H1 (cell line): ENCODE data around the gene CTBP2. TPM values are rescaled to one million over a fixed set of nuclear protein-coding genes. Genes with fewer than 3 reads are reported as not detected.

Source experiments
- CTCF ChIA-PET: fragments of 300-600 bp; sonication (Branson Sonifier 250); formaldehyde crosslinking; loops from one replicate; lab custom pipeline; 2021; ENCODE audit not compliant: partially characterized antibody; lab: Charles Lee
- POLR2A ChIA-PET: fragments of 300-600 bp; sonication (Branson Sonifier 250); formaldehyde crosslinking; loops from one replicate; lab custom pipeline; 2021; ENCODE audit warnings: inconsistent platforms; ENCODE audit not compliant: partially characterized antibody; lab: Charles Lee
- DNase-seq, 2 experiments: peaks; one replicate each; pipeline versions ENCODE4 v3.0.0 to v3.0.0-alpha.2; 2010 to 2022; ENCODE audit warnings: low spot score in 2 of 2, low read depth in 1 of 2, mixed read lengths in 1 of 2
- FAIRE-seq: peaks from 2 replicates; lab custom pipeline; 2011; peaks lifted over from hg19 to GRCh38; lab: Jason Lieb, UNC
- H2AFZ ChIP-seq: 2 replicates; pipeline ENCODE4 v1.8.1; 2012; ENCODE audit warnings: low read length, inconsistent platforms
- H2AK5ac ChIP-seq: 2 replicates; pipeline ENCODE4 v1.6.1; 2013; ENCODE audit warnings: low read depth, low read length
- H2BK120ac ChIP-seq: replicated peaks from 2 replicates; pipeline ENCODE3; 2013; ENCODE audit warnings: low read depth, low read length, inconsistent platforms
- H2BK12ac ChIP-seq: 2 replicates; pipeline ENCODE4 v1.6.1; 2013; ENCODE audit warnings: low read depth, low read length
- H2BK15ac ChIP-seq: 2 replicates; pipeline ENCODE4 v1.6.1; 2013; ENCODE audit warnings: low read length
- H2BK20ac ChIP-seq: 2 replicates; pipeline ENCODE4 v1.6.1; 2013; ENCODE audit warnings: low read length
- H2BK5ac ChIP-seq: 2 replicates; pipeline ENCODE4 v1.6.1; 2013; ENCODE audit warnings: low read depth, low read length
- H3K14ac ChIP-seq: 2 replicates; pipeline ENCODE4 v1.6.1; 2013; ENCODE audit warnings: inconsistent platforms; ENCODE audit not compliant: insufficient read length
- H3K18ac ChIP-seq: 2 replicates; pipeline ENCODE4 v1.6.1; 2013; ENCODE audit warnings: low read length; ENCODE audit errors: extremely low read depth
- H3K23ac ChIP-seq: 2 replicates; pipeline ENCODE4 v1.6.1; 2013; ENCODE audit warnings: inconsistent platforms; ENCODE audit not compliant: insufficient read length
- H3K23me2 ChIP-seq: 2 replicates; pipeline ENCODE4 v1.6.1; 2013; ENCODE audit warnings: low read depth, low read length
- H3K27ac ChIP-seq: 2 replicates; pipeline ENCODE4 v1.6.1; 2011; ENCODE audit warnings: low read depth, low read length, inconsistent platforms
- H3K27me3 ChIP-seq, 4 experiments: replicated peaks in 1 of 4; 1 replicate in 1 of 4; 2 replicates in 3 of 4; pipeline versions ENCODE4 v1.6.1 to v1.8.1; 2011 to 2013; ENCODE audit warnings: low read length in 3 of 4, mild to moderate bottlenecking in 3 of 4, inconsistent platforms in 2 of 4, mixed read lengths in 2 of 4, moderate library complexity in 1 of 4; ENCODE audit not compliant: control insufficient read depth in 3 of 4, insufficient read depth in 3 of 4; ENCODE audit errors: extremely low read depth in 1 of 4
- H3K36me3 ChIP-seq, 4 experiments: 2 replicates each; pipeline versions ENCODE4 v1.6.1 to v1.8.1; 2011 to 2013; ENCODE audit warnings: mild to moderate bottlenecking in 4 of 4, low read length in 3 of 4, moderate library complexity in 2 of 4, control low read depth in 1 of 4, inconsistent platforms in 1 of 4; ENCODE audit not compliant: insufficient read depth in 4 of 4, control insufficient read depth in 2 of 4
- H3K4ac ChIP-seq: replicated peaks from 2 replicates; pipeline ENCODE3; 2013; ENCODE audit warnings: low read length, low read depth, mixed read lengths, inconsistent platforms; ENCODE audit not compliant: insufficient read length
- H3K4me1 ChIP-seq, 4 experiments: replicated peaks in 1 of 4; 1 replicate in 1 of 4; 2 replicates in 3 of 4; pipeline versions ENCODE4 v1.6.1 to v1.8.1; 2011 to 2013; ENCODE audit warnings: low read length in 3 of 4, inconsistent platforms in 2 of 4, mixed read lengths in 1 of 4; ENCODE audit not compliant: insufficient read depth in 4 of 4, control insufficient read depth in 3 of 4
- H3K4me2 ChIP-seq, 2 experiments: 2 replicates each; pipeline versions ENCODE4 v1.6.1 to v1.8.1; 2011 to 2013; ENCODE audit warnings: low read depth in 2 of 2, low read length in 2 of 2, control low read depth in 1 of 2, inconsistent platforms in 1 of 2, mild to moderate bottlenecking in 1 of 2; ENCODE audit not compliant: insufficient read depth in 1 of 2
- H3K4me3 ChIP-seq, 4 experiments: fragments of 200-600, 300-600 bp in 1 of 4; sonication (generic), shearing (Covaris generic), sonication (Bioruptor Twin) in 1 of 4; 2 replicates each; pipeline versions ENCODE4 v1.5.1 to v1.8.1; 2011 to 2016; ENCODE audit warnings: low read length in 4 of 4, low read depth in 3 of 4, control low read depth in 2 of 4, inconsistent platforms in 2 of 4, mild to moderate bottlenecking in 2 of 4, mixed read lengths in 1 of 4, moderate library complexity in 1 of 4; ENCODE audit not compliant: insufficient read depth in 2 of 4; ENCODE audit errors: extremely low read depth in 1 of 4
- H3K56ac ChIP-seq: replicated peaks from 2 replicates; pipeline ENCODE3; 2013; ENCODE audit warnings: low read depth, mild to moderate bottlenecking, mixed read lengths, low read length, inconsistent platforms; ENCODE audit not compliant: insufficient read length
- H3K79me1 ChIP-seq: 2 replicates; pipeline ENCODE4 v1.6.1; 2013; ENCODE audit warnings: low read depth, low read length, control low read depth
- H3K79me2 ChIP-seq, 2 experiments: 2 replicates each; pipeline versions ENCODE4 v1.6.1 to v1.8.1; 2012 to 2013; ENCODE audit warnings: low read length in 2 of 2, mild to moderate bottlenecking in 2 of 2, inconsistent platforms in 1 of 2; ENCODE audit not compliant: insufficient read depth in 2 of 2, control insufficient read depth in 1 of 2
- H3K9ac ChIP-seq, 4 experiments: replicated peaks in 1 of 4; 1 replicate in 1 of 4; 2 replicates in 3 of 4; pipeline versions ENCODE4 v1.6.1 to v1.8.1; 2011 to 2013; ENCODE audit warnings: low read depth in 3 of 4, low read length in 3 of 4, control low read depth in 2 of 4, mild to moderate bottlenecking in 2 of 4, moderate library complexity in 2 of 4, inconsistent platforms in 1 of 4; ENCODE audit errors: extremely low read depth in 1 of 4
- H3K9me3 ChIP-seq, 2 experiments: 2 replicates each; pipeline versions ENCODE4 v1.6.1 to v1.8.1; 2012 to 2013; ENCODE audit warnings: mild to moderate bottlenecking in 2 of 2, moderate library complexity in 2 of 2, control low read depth in 1 of 2, inconsistent platforms in 1 of 2, low read depth in 1 of 2, low read length in 1 of 2, mixed read lengths in 1 of 2; ENCODE audit not compliant: insufficient read depth in 2 of 2
- H4K20me1 ChIP-seq, 2 experiments: replicated peaks in 1 of 2; 2 replicates each; pipeline versions ENCODE3 to v1.8.1; 2011 to 2013; ENCODE audit warnings: inconsistent platforms in 2 of 2, low read length in 2 of 2, mild to moderate bottlenecking in 1 of 2; ENCODE audit not compliant: insufficient read depth in 2 of 2, control insufficient read depth in 1 of 2
- H4K5ac ChIP-seq: 2 replicates; pipeline ENCODE4 v1.6.1; 2013; ENCODE audit warnings: low read length, low read depth, mixed read lengths, inconsistent platforms; ENCODE audit not compliant: insufficient read length
- H4K8ac ChIP-seq: 2 replicates; pipeline ENCODE4 v1.8.0; 2013; ENCODE audit warnings: mild to moderate bottlenecking, moderate library complexity, low read length, inconsistent platforms; ENCODE audit not compliant: insufficient read depth; ENCODE audit errors: extremely low read depth
- H4K91ac ChIP-seq: replicated peaks from 2 replicates; pipeline ENCODE3; 2013; ENCODE audit warnings: low read length, mixed read lengths, inconsistent platforms; ENCODE audit not compliant: insufficient read length
- ASH2L ChIP-seq: fragments of 200-600, 300-600 bp; sonication (generic); IDR thresholded peaks from one replicate; pipeline ENCODE4 v1.7.1; 2017; ENCODE audit warnings: low read length
- ATF2 ChIP-seq: IDR thresholded peaks from 2 replicates; pipeline ENCODE4 v1.6.1; 2012; ENCODE audit warnings: low read length, inconsistent platforms
- BRCA1 ChIP-seq: IDR thresholded peaks from 2 replicates; pipeline ENCODE4 v1.6.1; 2012; ENCODE audit warnings: low read depth, low read length, improper control_type of control experiment
- GABPA ChIP-seq: IDR thresholded peaks from 2 replicates; pipeline ENCODE4 v1.6.1; 2011; ENCODE audit warnings: mild to moderate bottlenecking, low read length, moderate library complexity, borderline replicate concordance; ENCODE audit not compliant: insufficient read depth
- HDAC2 ChIP-seq, 2 experiments: fragments of 300-600 bp in 1 of 2; sonication (generic) in 1 of 2; IDR thresholded peaks; 2 replicates each; pipeline ENCODE4 v1.6.1; 2011 to 2012; ENCODE audit warnings: low read depth in 2 of 2, low read length in 2 of 2, mild to moderate bottlenecking in 2 of 2, moderate library complexity in 2 of 2, borderline replicate concordance in 1 of 2, inconsistent platforms in 1 of 2
- HDAC6 ChIP-seq: IDR thresholded peaks from one replicate; pipeline ENCODE4 v1.7.1; 2012; ENCODE audit warnings: low read depth, mild to moderate bottlenecking, inconsistent platforms, low read length, moderate library complexity
- KDM1A ChIP-seq: fragments of 200-600, 300-600 bp; sonication (generic); IDR thresholded peaks from 2 replicates; pipeline ENCODE4 v1.7.1; 2016; ENCODE audit warnings: mild to moderate bottlenecking, low read length, borderline replicate concordance
- MAFK ChIP-seq: IDR thresholded peaks from 2 replicates; pipeline ENCODE4 v1.6.1; 2012; ENCODE audit warnings: low read depth, mild to moderate bottlenecking, improper control_type of control experiment, low read length
- POLR2A ChIP-seq, 2 experiments: IDR thresholded peaks; 1 replicate in 1 of 2; 2 replicates in 1 of 2; pipeline ENCODE4 v1.6.1; 2011; ENCODE audit warnings: low read depth in 2 of 2, low read length in 2 of 2, mild to moderate bottlenecking in 2 of 2; ENCODE audit errors: control extremely low read depth in 1 of 2
- RFX5 ChIP-seq: IDR thresholded peaks from 2 replicates; pipeline ENCODE4 v1.6.1; 2011; ENCODE audit warnings: low read depth, low read length, improper control_type of control experiment, borderline replicate concordance
- SP1 ChIP-seq: IDR thresholded peaks from 2 replicates; pipeline ENCODE4 v1.6.1; 2011; ENCODE audit warnings: low read depth, low read length
- SP4 ChIP-seq: IDR thresholded peaks from 2 replicates; pipeline ENCODE4 v1.6.1; 2012; ENCODE audit warnings: low read length, inconsistent platforms
- TAF7 ChIP-seq: optimal IDR thresholded peaks from 2 replicates; pipeline ENCODE3; 2011; ENCODE audit warnings: low read depth, mild to moderate bottlenecking, inconsistent platforms, low read length, moderate library complexity, borderline replicate concordance
- WGBS, 2 experiments: shearing (Covaris generic) in 1 of 2; methylation state at CpG; one replicate each; pipeline versions ENCODE4 v1.1.6 to v1.1.7; 2013 to 2015; ENCODE audit warnings: low lambda C conversion rate in 2 of 2, mixed read lengths in 2 of 2, inconsistent platforms in 1 of 2, low coverage in 1 of 2, missing lambda C conversion rate in 1 of 2; ENCODE audit not compliant: insufficient replicate concordance in 2 of 2, insufficient coverage in 1 of 2, insufficient read length in 1 of 2; ENCODE audit errors: extremely low coverage in 1 of 2, missing lambda C conversion rate in 1 of 2; 5-methylcytosine and 5-hydroxymethylcytosine counted together
- polyA plus RNA-seq, 7 experiments: library from polyadenylated mRNA; depleted of rRNA in 3 of 7; stranded (reverse) in 5 of 7; unstranded in 2 of 7; fragments of >200 nt in 5 of 7; fragments of 200-250 nt in 2 of 7; gene quantifications; 1 replicate in 5 of 7; 2 replicates in 1 of 7; 4 replicates in 1 of 7; pipeline versions ENCODE4 v1.2.1 to v1.2.3, GENCODE V29; 2011 to 2013; ENCODE audit warnings: missing spikeins in 2 of 7, mixed read lengths in 2 of 7
- total RNA-seq: library from RNA; stranded (reverse); fragmentation: NEBNext Ultra II Directional; extraction: Animal tissue kit (Norgen Biotek cat#: 25700); gene quantifications from 2 replicates; pipeline ENCODE4 v1.2.1, GENCODE V29; 2021

The CTBP2 gene
- total and polyA plus RNA-seq, 2 of the 8 experiments (the other 6 are each of a cell fraction or from before 2014, with no cell fraction given), result 208 to 221 TPM

- Histone ChIP-seq H3K9ac (no peak overlapping the region), H2BK15ac (no peak overlapping the region), H3K27ac (no peak overlapping the region), H2AFZ (no peak overlapping the region), H2BK5ac (no peak overlapping the region), H3K4me2 (no peak overlapping the region), H3K4ac (no peak overlapping the region), H4K91ac (no peak overlapping the region), H2AK5ac (no peak overlapping the region), H2BK20ac (no peak overlapping the region), H3K4me3 (no peak overlapping the region), H3K79me1 (no peaks in the 10 kb centered on the region), H3K9me3 (no peaks in the 10 kb centered on the region), H3K14ac (no peak overlapping the region), H2BK12ac (no peak overlapping the region), H3K23ac (no peak overlapping the region), H2BK120ac (no peak overlapping the region), H3K23me2 (no peaks in the 10 kb centered on the region), H3K18ac (no peak overlapping the region), H3K79me2 (no peaks in the 10 kb centered on the region), H3K27me3 (no peaks in the 10 kb centered on the region), H4K20me1 (peaks cover 0 to 2% of the 10 kb centered on the region in 2 experiments), H4K5ac (no peak overlapping the region), H3K36me3 (no peaks in the 10 kb centered on the region), H3K4me1 (no peaks in the 10 kb centered on the region), H4K8ac (no peak overlapping the region), H3K56ac (no peak overlapping the region)
- ChIA-PET POLR2A (no interaction called here), CTCF (interaction anchor here (1.4 kb wide), 1 partner anchor 12 kb away, joined by 6 read pairs; no protein-coding TSS in a partner anchor)
- DNase-seq (no peak), FAIRE-seq (no peak)
- WGBS, 2 experiments, result 84% methylated on average over 7 of the region's 7 CpGs; no CpG with 5 or more reads in 1 of the 2 experiments
- TF ChIP-seq TAF7 (no peak), ATF2 (no peak), RFX5 (no peak), SP1 (no peak), POLR2A (IDR thresholded peaks at IDR 0.05; ENCODE audit: control extremely low read depth in 1 of 2, low read depth in 2 of 2, low read length in 2 of 2) (no peak), HDAC6 (no peak), KDM1A (no peak), GABPA (no peak), HDAC2 (IDR thresholded peaks at IDR 0.05; ENCODE audit: borderline replicate concordance in 1 of 2, low read depth in 2 of 2, low read length in 2 of 2) (no peak), BRCA1 (no peak), SP4 (no peak), MAFK (no peak), ASH2L (no peak)
Observed at GRCh38 chr10:125169279-125169678, 8.9 kb upstream of the CTBP2 start.
